Stomach (tissue), 4 donors: ENCODE results near the gene WWC2.

Experiments used
- EP300 ChIP-seq: sonication (generic); formaldehyde crosslinking; IDR thresholded peaks from one replicate; pipeline ENCODE4 v1.6.1; 2017; ENCODE audit warnings: antibody characterized with exemption
- POLR2A ChIP-seq, 4 donors: fragments of 450-650 bp; IDR thresholded peaks; one replicate each; pipeline ENCODE4 v1.6.1; 2016; ENCODE audit warnings: antibody characterized with exemption in 4 of 4, control low read depth in 2 of 4, mild to moderate bottlenecking in 1 of 4, moderate library complexity in 1 of 4
- POLR2AphosphoS5 ChIP-seq, 3 donors: sonication (generic); formaldehyde crosslinking; IDR thresholded peaks; one replicate each; pipeline ENCODE4 v1.6.1; 2016; ENCODE audit warnings: antibody characterized with exemption in 3 of 3
- TF ChIP-seq, protein P1 (sequence below), 7 experiments: fragments of 450-650 bp in 4 of 7; fragments of 200-600 bp in 3 of 7; sonication (generic) in 3 of 7; IDR thresholded peaks; one replicate each; pipeline ENCODE4 v1.5.1; 2016 to 2019; ENCODE audit warnings: antibody characterized with exemption in 7 of 7, control low read depth in 2 of 7, mild to moderate bottlenecking in 1 of 7

- TF ChIP-seq, protein P1, sequence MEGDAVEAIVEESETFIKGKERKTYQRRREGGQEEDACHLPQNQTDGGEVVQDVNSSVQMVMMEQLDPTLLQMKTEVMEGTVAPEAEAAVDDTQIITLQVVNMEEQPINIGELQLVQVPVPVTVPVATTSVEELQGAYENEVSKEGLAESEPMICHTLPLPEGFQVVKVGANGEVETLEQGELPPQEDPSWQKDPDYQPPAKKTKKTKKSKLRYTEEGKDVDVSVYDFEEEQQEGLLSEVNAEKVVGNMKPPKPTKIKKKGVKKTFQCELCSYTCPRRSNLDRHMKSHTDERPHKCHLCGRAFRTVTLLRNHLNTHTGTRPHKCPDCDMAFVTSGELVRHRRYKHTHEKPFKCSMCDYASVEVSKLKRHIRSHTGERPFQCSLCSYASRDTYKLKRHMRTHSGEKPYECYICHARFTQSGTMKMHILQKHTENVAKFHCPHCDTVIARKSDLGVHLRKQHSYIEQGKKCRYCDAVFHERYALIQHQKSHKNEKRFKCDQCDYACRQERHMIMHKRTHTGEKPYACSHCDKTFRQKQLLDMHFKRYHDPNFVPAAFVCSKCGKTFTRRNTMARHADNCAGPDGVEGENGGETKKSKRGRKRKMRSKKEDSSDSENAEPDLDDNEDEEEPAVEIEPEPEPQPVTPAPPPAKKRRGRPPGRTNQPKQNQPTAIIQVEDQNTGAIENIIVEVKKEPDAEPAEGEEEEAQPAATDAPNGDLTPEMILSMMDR (IDR thresholded peaks at IDR 0.05), result no peak
- TF ChIP-seq EP300 (no peak), POLR2A (IDR thresholded peaks at IDR 0.05) (no peak), POLR2AphosphoS5 (IDR thresholded peaks at IDR 0.05) (no peak)
Measured at GRCh38 chr4:183124865-183125264, 25.8 kb downstream of the WWC2 start.
